HepG2 (cell line): ENCODE results near the gene GAPDH. TPM values are rescaled to one million over a fixed set of nuclear protein-coding genes. Genes with fewer than 3 reads are reported as not detected.

Source experiments
- AGO2 ChIP-seq: fragments of 200-400 bp; formaldehyde crosslinking; optimal IDR thresholded peaks from 2 replicates; pipeline ENCODE3; 2017; ENCODE audit warnings: mild to moderate bottlenecking, low read depth, low read length, moderate library complexity
- ARNTL ChIP-seq: sonication (generic); formaldehyde crosslinking; IDR thresholded peaks from 2 replicates; pipeline ENCODE4 v1.4.0; 2020; ENCODE audit warnings: mild to moderate bottlenecking, missing genetic modification reagents
- CAMTA2 ChIP-seq: sonication (generic); formaldehyde crosslinking; IDR thresholded peaks from 2 replicates; pipeline ENCODE4 v1.4.0; 2020; ENCODE audit warnings: mild to moderate bottlenecking, missing genetic modification reagents, borderline replicate concordance
- ELF1 ChIP-seq: sonication (generic); formaldehyde crosslinking; IDR thresholded peaks from 2 replicates; pipeline ENCODE4 v1.4.0; 2020; ENCODE audit warnings: missing genetic modification reagents
- FOXA1 ChIP-seq, 2 experiments: fragments of 450-650 bp in 1 of 2; sonication (generic) in 1 of 2; formaldehyde crosslinking in 1 of 2; IDR thresholded peaks; 2 replicates each; pipeline versions ENCODE4 v1.4.0 to v1.6.1; 2016 to 2020; ENCODE audit warnings: missing genetic modification reagents in 1 of 2
- MIXL1 ChIP-seq: IDR thresholded peaks from 2 replicates; pipeline ENCODE4 v1.6.1; 2016
- NR2F6 ChIP-seq, 2 experiments: IDR thresholded peaks; 2 replicates each; pipeline ENCODE4 v1.6.1; 2016; ENCODE audit warnings: antibody characterized with exemption in 1 of 2, mild to moderate bottlenecking in 1 of 2
- RBM22 ChIP-seq: fragments of 200-400 bp; formaldehyde crosslinking; optimal IDR thresholded peaks from 2 replicates; pipeline ENCODE3; 2017; ENCODE audit warnings: mild to moderate bottlenecking, low read length, moderate library complexity
- SAFB2 ChIP-seq: sonication (generic); formaldehyde crosslinking; IDR thresholded peaks from 2 replicates; pipeline ENCODE4 v1.5.1; 2020; ENCODE audit warnings: missing genetic modification reagents, low read depth, mild to moderate bottlenecking, borderline replicate concordance
- SMARCE1 ChIP-seq: fragments of 450-650 bp; IDR thresholded peaks from 2 replicates; pipeline ENCODE4 v1.6.1; 2017; ENCODE audit warnings: borderline replicate concordance
- TAF1 ChIP-seq: sonication (generic); formaldehyde crosslinking; IDR thresholded peaks from 2 replicates; pipeline ENCODE4 v1.4.0; 2020; ENCODE audit warnings: missing genetic modification reagents
- ZNF296 ChIP-seq: sonication (generic); formaldehyde crosslinking; conservative IDR thresholded peaks from 2 replicates; pipeline ENCODE4 v1.5.0; 2020; ENCODE audit warnings: mild to moderate bottlenecking, missing genetic modification reagents
- ZNF878 ChIP-seq: sonication (generic); formaldehyde crosslinking; IDR thresholded peaks from 2 replicates; pipeline ENCODE4 v1.8.1; 2023; ENCODE audit warnings: mild to moderate bottlenecking, missing genetic modification reagents, moderate library complexity
- ZSCAN22 ChIP-seq: sonication (generic); formaldehyde crosslinking; IDR thresholded peaks from 2 replicates; pipeline ENCODE4 v1.4.0; 2020; ENCODE audit warnings: mild to moderate bottlenecking, missing genetic modification reagents
- polyA plus RNA-seq, 8 experiments: library from polyadenylated mRNA; depleted of rRNA in 3 of 8; stranded (reverse) in 7 of 8; unstranded in 1 of 8; fragments of >200 nt; fragmentation: Illumina TruSeq in 4 of 8; extraction: Trizol in 4 of 8; gene quantifications; 2 replicates each; pipeline versions ENCODE4 v1.2.1 to v1.2.3, GENCODE V29; 2011 to 2016; ENCODE audit warnings: low read depth in 4 of 8, missing spikeins in 1 of 8, mixed read lengths in 1 of 8; ENCODE audit not compliant: insufficient read depth in 1 of 8
- total RNA-seq, 5 experiments: library from RNA; depleted of rRNA; stranded (reverse); fragments of >200 nt; fragmentation: Illumina TruSeq; extraction: Trizol; gene quantifications; 2 replicates each; pipeline ENCODE4 v1.2.3, GENCODE V29; 2016; ENCODE audit warnings: low read depth in 1 of 5
- TF ChIP-seq, protein P1 (sequence below): sonication (generic); formaldehyde crosslinking; IDR thresholded peaks from 2 replicates; pipeline ENCODE4 v1.8.1; 2023; ENCODE audit warnings: missing genetic modification reagents, mild to moderate bottlenecking, borderline replicate concordance
- TF ChIP-seq, protein P2 (sequence below): sonication (generic); formaldehyde crosslinking; IDR thresholded peaks from 2 replicates; pipeline ENCODE4 v1.8.1; 2023; ENCODE audit warnings: mild to moderate bottlenecking, inconsistent platforms, moderate library complexity, missing genetic modification reagents, borderline replicate concordance

GAPDH gene
- total and polyA plus RNA-seq, 2 of the 13 experiments (the other 11 are each of a cell fraction or from before 2014, with no cell fraction given) = 3,038 to 12,722 TPM

DNA sequence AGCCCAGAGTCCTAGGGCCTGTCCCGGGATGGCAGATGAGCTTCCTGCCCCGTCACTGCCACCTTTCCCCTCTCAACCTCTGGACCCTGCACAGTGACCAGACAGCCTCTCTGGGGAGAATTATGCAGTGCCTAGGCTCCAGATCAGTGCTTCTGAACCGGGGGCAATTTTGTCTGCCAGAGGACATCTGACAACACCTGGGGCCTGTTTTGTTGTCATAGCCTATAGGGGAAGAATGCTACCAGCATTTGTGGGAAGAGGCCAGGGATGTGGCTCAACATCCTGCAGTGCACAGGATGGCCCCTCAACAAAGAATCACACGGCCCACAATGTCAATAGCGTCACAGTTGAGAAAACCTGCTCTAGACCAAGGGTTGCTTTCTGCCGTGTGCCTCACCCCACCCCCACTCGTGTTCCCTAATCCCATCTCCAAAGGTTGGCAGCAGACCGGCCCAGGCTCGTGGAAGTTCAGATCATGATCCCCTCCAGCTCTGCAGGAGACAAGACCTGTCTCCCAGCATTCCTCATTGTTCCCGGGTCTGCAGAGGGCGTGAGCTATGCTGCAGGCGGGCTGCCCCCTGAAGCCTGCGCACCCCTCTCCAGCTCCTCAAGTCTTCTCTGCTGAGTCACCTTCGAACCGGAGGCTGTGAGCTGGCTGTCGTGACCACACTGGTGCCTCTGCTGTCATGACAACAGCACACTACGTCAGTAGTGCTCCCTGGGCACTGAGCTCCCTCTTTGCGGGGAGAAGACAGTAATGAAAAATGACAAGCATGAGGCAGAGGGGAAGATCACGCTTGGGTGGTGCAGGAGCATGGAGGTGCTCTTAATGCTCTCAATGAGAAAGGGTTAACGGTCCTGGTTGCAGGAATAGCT, 2.0 kb upstream of the GAPDH start (continued):
- TF ChIP-seq RBM22 = peak; percentile 91
- TF ChIP-seq ZNF296 = no peak
- TF ChIP-seq NR2F6 (IDR thresholded peaks at IDR 0.05) = peak; percentile 55; the same call in 1 of the 2 replicates
- peak; percentile 22; the same call in 1 of the 2 replicates for TF ChIP-seq NR2F6 (CRISPR knock-in tag; IDR thresholded peaks at IDR 0.05)
- TF ChIP-seq ARNTL (CRISPR knock-in tag) = peak; percentile 57; the same call in 1 of the 2 replicates
- no peak for TF ChIP-seq ZSCAN22
- TF ChIP-seq AGO2 = peak; percentile 85
- TF ChIP-seq SAFB2 = 0 out of 2 replicates have a peak, but pooled peaks have one; percentile 18
- TF ChIP-seq, protein P1, sequence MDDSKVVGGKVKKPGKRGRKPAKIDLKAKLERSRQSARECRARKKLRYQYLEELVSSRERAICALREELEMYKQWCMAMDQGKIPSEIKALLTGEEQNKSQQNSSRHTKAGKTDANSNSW (CRISPR knock-in tag) = no peak
- TF ChIP-seq FOXA1 (IDR thresholded peaks at IDR 0.05) = no peak
- TF ChIP-seq FOXA1 (CRISPR knock-in tag; IDR thresholded peaks at IDR 0.05) = peak; percentile 88
- TF ChIP-seq MIXL1 (CRISPR knock-in tag) = no peak
- TF ChIP-seq CAMTA2 (CRISPR knock-in tag) = no peak; the same call in 1 of the 2 replicates
- peak; percentile 57 for TF ChIP-seq TAF1 (CRISPR knock-in tag)
- peak; percentile 80 for TF ChIP-seq ZNF878 (CRISPR knock-in tag)
- TF ChIP-seq, protein P2, sequence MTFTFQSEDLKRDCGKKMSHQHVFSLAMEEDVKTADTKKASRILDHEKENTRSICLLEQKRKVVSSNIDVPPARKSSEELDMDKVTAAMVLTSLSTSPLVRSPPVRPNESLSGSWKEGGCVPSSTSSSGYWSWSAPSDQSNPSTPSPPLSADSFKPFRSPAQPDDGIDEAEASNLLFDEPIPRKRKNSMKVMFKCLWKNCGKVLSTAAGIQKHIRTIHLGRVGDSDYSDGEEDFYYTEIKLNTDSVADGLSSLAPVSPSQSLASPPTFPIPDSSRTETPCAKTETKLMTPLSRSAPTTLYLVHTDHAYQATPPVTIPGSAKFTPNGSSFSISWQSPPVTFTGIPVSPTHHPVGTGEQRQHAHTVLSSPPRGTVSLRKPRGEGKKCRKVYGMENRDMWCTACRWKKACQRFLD (CRISPR knock-in tag) = no peak
- no peak for TF ChIP-seq SMARCE1
- TF ChIP-seq ELF1 (CRISPR knock-in tag) = no peak
- TF ChIP-seq, all 625 proteins: peak for 215
